H1 (cell line): ENCODE results near the gene GSX1. TPM values are rescaled to one million over a fixed set of nuclear protein-coding genes. Genes with fewer than 3 reads are reported as not detected.

Experiments used
- CTCF ChIA-PET: fragments of 300-600 bp; sonication (Branson Sonifier 250); formaldehyde crosslinking; loops from one replicate; lab custom pipeline; 2021; ENCODE audit not compliant: partially characterized antibody; lab: Charles Lee
- POLR2A ChIA-PET: fragments of 300-600 bp; sonication (Branson Sonifier 250); formaldehyde crosslinking; loops from one replicate; lab custom pipeline; 2021; ENCODE audit warnings: inconsistent platforms; ENCODE audit not compliant: partially characterized antibody; lab: Charles Lee
- DNase-seq, 2 experiments: peaks; one replicate each; pipeline versions ENCODE4 v3.0.0 to v3.0.0-alpha.2; 2010 to 2022; ENCODE audit warnings: low spot score in 2 of 2, low read depth in 1 of 2, mixed read lengths in 1 of 2
- FAIRE-seq: peaks from 2 replicates; lab custom pipeline; 2011; peaks lifted over from hg19 to GRCh38; lab: Jason Lieb, UNC
- H2AFZ ChIP-seq: 2 replicates; pipeline ENCODE4 v1.8.1; 2012; ENCODE audit warnings: low read length, inconsistent platforms
- H2AK5ac ChIP-seq: 2 replicates; pipeline ENCODE4 v1.6.1; 2013; ENCODE audit warnings: low read depth, low read length
- H2BK120ac ChIP-seq: replicated peaks from 2 replicates; pipeline ENCODE3; 2013; ENCODE audit warnings: low read depth, low read length, inconsistent platforms
- H2BK12ac ChIP-seq: 2 replicates; pipeline ENCODE4 v1.6.1; 2013; ENCODE audit warnings: low read depth, low read length
- H2BK15ac ChIP-seq: 2 replicates; pipeline ENCODE4 v1.6.1; 2013; ENCODE audit warnings: low read length
- H2BK20ac ChIP-seq: 2 replicates; pipeline ENCODE4 v1.6.1; 2013; ENCODE audit warnings: low read length
- H2BK5ac ChIP-seq: 2 replicates; pipeline ENCODE4 v1.6.1; 2013; ENCODE audit warnings: low read depth, low read length
- H3K14ac ChIP-seq: 2 replicates; pipeline ENCODE4 v1.6.1; 2013; ENCODE audit warnings: inconsistent platforms; ENCODE audit not compliant: insufficient read length
- H3K18ac ChIP-seq: 2 replicates; pipeline ENCODE4 v1.6.1; 2013; ENCODE audit warnings: low read length; ENCODE audit errors: extremely low read depth
- H3K23ac ChIP-seq: 2 replicates; pipeline ENCODE4 v1.6.1; 2013; ENCODE audit warnings: inconsistent platforms; ENCODE audit not compliant: insufficient read length
- H3K23me2 ChIP-seq: 2 replicates; pipeline ENCODE4 v1.6.1; 2013; ENCODE audit warnings: low read depth, low read length
- H3K27ac ChIP-seq: 2 replicates; pipeline ENCODE4 v1.6.1; 2011; ENCODE audit warnings: low read depth, low read length, inconsistent platforms
- H3K27me3 ChIP-seq, 4 experiments: replicated peaks in 1 of 4; 1 replicate in 1 of 4; 2 replicates in 3 of 4; pipeline versions ENCODE4 v1.6.1 to v1.8.1; 2011 to 2013; ENCODE audit warnings: low read length in 3 of 4, mild to moderate bottlenecking in 3 of 4, inconsistent platforms in 2 of 4, mixed read lengths in 2 of 4, moderate library complexity in 1 of 4; ENCODE audit not compliant: control insufficient read depth in 3 of 4, insufficient read depth in 3 of 4; ENCODE audit errors: extremely low read depth in 1 of 4
- H3K36me3 ChIP-seq, 4 experiments: 2 replicates each; pipeline versions ENCODE4 v1.6.1 to v1.8.1; 2011 to 2013; ENCODE audit warnings: mild to moderate bottlenecking in 4 of 4, low read length in 3 of 4, moderate library complexity in 2 of 4, control low read depth in 1 of 4, inconsistent platforms in 1 of 4; ENCODE audit not compliant: insufficient read depth in 4 of 4, control insufficient read depth in 2 of 4
- H3K4ac ChIP-seq: replicated peaks from 2 replicates; pipeline ENCODE3; 2013; ENCODE audit warnings: low read length, low read depth, mixed read lengths, inconsistent platforms; ENCODE audit not compliant: insufficient read length
- H3K4me1 ChIP-seq, 4 experiments: replicated peaks in 1 of 4; 1 replicate in 1 of 4; 2 replicates in 3 of 4; pipeline versions ENCODE4 v1.6.1 to v1.8.1; 2011 to 2013; ENCODE audit warnings: low read length in 3 of 4, inconsistent platforms in 2 of 4, mixed read lengths in 1 of 4; ENCODE audit not compliant: insufficient read depth in 4 of 4, control insufficient read depth in 3 of 4
- H3K4me2 ChIP-seq, 2 experiments: 2 replicates each; pipeline versions ENCODE4 v1.6.1 to v1.8.1; 2011 to 2013; ENCODE audit warnings: low read depth in 2 of 2, low read length in 2 of 2, control low read depth in 1 of 2, inconsistent platforms in 1 of 2, mild to moderate bottlenecking in 1 of 2; ENCODE audit not compliant: insufficient read depth in 1 of 2
- H3K4me3 ChIP-seq, 4 experiments: fragments of 200-600, 300-600 bp in 1 of 4; sonication (generic), shearing (Covaris generic), sonication (Bioruptor Twin) in 1 of 4; 2 replicates each; pipeline versions ENCODE4 v1.5.1 to v1.8.1; 2011 to 2016; ENCODE audit warnings: low read length in 4 of 4, low read depth in 3 of 4, control low read depth in 2 of 4, inconsistent platforms in 2 of 4, mild to moderate bottlenecking in 2 of 4, mixed read lengths in 1 of 4, moderate library complexity in 1 of 4; ENCODE audit not compliant: insufficient read depth in 2 of 4; ENCODE audit errors: extremely low read depth in 1 of 4
- H3K56ac ChIP-seq: replicated peaks from 2 replicates; pipeline ENCODE3; 2013; ENCODE audit warnings: low read depth, mild to moderate bottlenecking, mixed read lengths, low read length, inconsistent platforms; ENCODE audit not compliant: insufficient read length
- H3K79me1 ChIP-seq: 2 replicates; pipeline ENCODE4 v1.6.1; 2013; ENCODE audit warnings: low read depth, low read length, control low read depth
- H3K79me2 ChIP-seq, 2 experiments: 2 replicates each; pipeline versions ENCODE4 v1.6.1 to v1.8.1; 2012 to 2013; ENCODE audit warnings: low read length in 2 of 2, mild to moderate bottlenecking in 2 of 2, inconsistent platforms in 1 of 2; ENCODE audit not compliant: insufficient read depth in 2 of 2, control insufficient read depth in 1 of 2
- H3K9ac ChIP-seq, 4 experiments: replicated peaks in 1 of 4; 1 replicate in 1 of 4; 2 replicates in 3 of 4; pipeline versions ENCODE4 v1.6.1 to v1.8.1; 2011 to 2013; ENCODE audit warnings: low read depth in 3 of 4, low read length in 3 of 4, control low read depth in 2 of 4, mild to moderate bottlenecking in 2 of 4, moderate library complexity in 2 of 4, inconsistent platforms in 1 of 4; ENCODE audit errors: extremely low read depth in 1 of 4
- H3K9me3 ChIP-seq, 2 experiments: 2 replicates each; pipeline versions ENCODE4 v1.6.1 to v1.8.1; 2012 to 2013; ENCODE audit warnings: mild to moderate bottlenecking in 2 of 2, moderate library complexity in 2 of 2, control low read depth in 1 of 2, inconsistent platforms in 1 of 2, low read depth in 1 of 2, low read length in 1 of 2, mixed read lengths in 1 of 2; ENCODE audit not compliant: insufficient read depth in 2 of 2
- H4K20me1 ChIP-seq, 2 experiments: replicated peaks in 1 of 2; 2 replicates each; pipeline versions ENCODE3 to v1.8.1; 2011 to 2013; ENCODE audit warnings: inconsistent platforms in 2 of 2, low read length in 2 of 2, mild to moderate bottlenecking in 1 of 2; ENCODE audit not compliant: insufficient read depth in 2 of 2, control insufficient read depth in 1 of 2
- H4K5ac ChIP-seq: 2 replicates; pipeline ENCODE4 v1.6.1; 2013; ENCODE audit warnings: low read length, low read depth, mixed read lengths, inconsistent platforms; ENCODE audit not compliant: insufficient read length
- H4K8ac ChIP-seq: 2 replicates; pipeline ENCODE4 v1.8.0; 2013; ENCODE audit warnings: mild to moderate bottlenecking, moderate library complexity, low read length, inconsistent platforms; ENCODE audit not compliant: insufficient read depth; ENCODE audit errors: extremely low read depth
- H4K91ac ChIP-seq: replicated peaks from 2 replicates; pipeline ENCODE3; 2013; ENCODE audit warnings: low read length, mixed read lengths, inconsistent platforms; ENCODE audit not compliant: insufficient read length
- CBX5 ChIP-seq: fragments of 300-800, 300-1000 bp; sonication (generic); IDR thresholded peaks from 2 replicates; pipeline ENCODE4 v1.7.1; 2016; ENCODE audit warnings: antibody characterized with exemption, low read length, low read depth
- CBX8 ChIP-seq: fragments of 300-800, 300-1000 bp; sonication (generic); IDR thresholded peaks from 2 replicates; pipeline ENCODE4 v1.7.1; 2016; ENCODE audit warnings: low read depth, low read length, borderline replicate concordance
- E2F6 ChIP-seq: IDR thresholded peaks from 2 replicates; pipeline ENCODE4 v1.6.1; 2012; ENCODE audit warnings: inconsistent platforms
- EP300 ChIP-seq, 2 experiments: IDR thresholded peaks; 1 replicate in 1 of 2; 2 replicates in 1 of 2; pipeline ENCODE4 v1.6.1; 2011 to 2012; ENCODE audit warnings: low read depth in 2 of 2, low read length in 2 of 2, mild to moderate bottlenecking in 2 of 2, borderline replicate concordance in 1 of 2, inconsistent platforms in 1 of 2, moderate library complexity in 1 of 2
- GTF2F1 ChIP-seq: IDR thresholded peaks from 2 replicates; pipeline ENCODE4 v1.6.1; 2012; ENCODE audit warnings: low read depth, low read length, improper control_type of control experiment, borderline replicate concordance
- RNF2 ChIP-seq: fragments of 200-900, 300-1000 bp; sonication (generic); IDR thresholded peaks from 2 replicates; pipeline ENCODE4 v1.7.1; 2016; ENCODE audit warnings: borderline replicate concordance, low read depth, mild to moderate bottlenecking, antibody characterized with exemption, low read length; ENCODE audit not compliant: poor library complexity, severe bottlenecking; ENCODE audit errors: missing control alignments
- RXRA ChIP-seq: IDR thresholded peaks from 2 replicates; pipeline ENCODE4 v1.6.1; 2011; ENCODE audit warnings: low read depth, mild to moderate bottlenecking, low read length, moderate library complexity; ENCODE audit not compliant: insufficient read depth
- USF2 ChIP-seq: IDR thresholded peaks from 2 replicates; pipeline ENCODE4 v1.6.1; 2011; ENCODE audit warnings: low read length, improper control_type of control experiment
- WGBS, 2 experiments: shearing (Covaris generic) in 1 of 2; methylation state at CpG; one replicate each; pipeline versions ENCODE4 v1.1.6 to v1.1.7; 2013 to 2015; ENCODE audit warnings: low lambda C conversion rate in 2 of 2, mixed read lengths in 2 of 2, inconsistent platforms in 1 of 2, low coverage in 1 of 2, missing lambda C conversion rate in 1 of 2; ENCODE audit not compliant: insufficient replicate concordance in 2 of 2, insufficient coverage in 1 of 2, insufficient read length in 1 of 2; ENCODE audit errors: extremely low coverage in 1 of 2, missing lambda C conversion rate in 1 of 2; 5-methylcytosine and 5-hydroxymethylcytosine counted together
- polyA plus RNA-seq, 7 experiments: library from polyadenylated mRNA; depleted of rRNA in 3 of 7; stranded (reverse) in 5 of 7; unstranded in 2 of 7; fragments of >200 nt in 5 of 7; fragments of 200-250 nt in 2 of 7; gene quantifications; 1 replicate in 5 of 7; 2 replicates in 1 of 7; 4 replicates in 1 of 7; pipeline versions ENCODE4 v1.2.1 to v1.2.3, GENCODE V29; 2011 to 2013; ENCODE audit warnings: missing spikeins in 2 of 7, mixed read lengths in 2 of 7
- total RNA-seq: library from RNA; stranded (reverse); fragmentation: NEBNext Ultra II Directional; extraction: Animal tissue kit (Norgen Biotek cat#: 25700); gene quantifications from 2 replicates; pipeline ENCODE4 v1.2.1, GENCODE V29; 2021

Gene GSX1
- total and polyA plus RNA-seq, 2 of the 8 experiments (the other 6 are each of a cell fraction or from before 2014, with no cell fraction given): not detected

GRCh38 chr13:27791901-27792392 is 336 bp upstream of the GSX1 start:
- Histone ChIP-seq H3K4me3 (no peak overlapping the region), H2BK120ac (no peak overlapping the region), H3K56ac (no peak overlapping the region), H3K23me2 (peaks cover 9% of the 10 kb centered on the region; the same call in 1 of the 2 replicates), H3K79me2 (no peaks in the 10 kb centered on the region), H3K23ac (no peak overlapping the region), H2AFZ (no peak overlapping the region), H2BK20ac (0 out of 2 replicates have a peak overlapping the region, but pooled peaks have one; percentile 48), H2AK5ac (peak overlapping the region; percentile 61; the same call in 1 of the 2 replicates), H3K4me2 (peak overlapping the region; percentile 49 to 60; a peak in 1 of 4 replicates), H3K36me3 (peaks cover 0 to 4% (median 0%) of the 10 kb centered on the region in 4 experiments; a peak in 1 of 8 replicates), H3K4ac (no peak overlapping the region), H3K79me1 (no peaks in the 10 kb centered on the region), H3K9me3 (no peaks in the 10 kb centered on the region), H3K4me1 (peaks cover 9 to 49% (median 30%) of the 10 kb centered on the region in 4 experiments), H2BK5ac (no peak overlapping the region), H3K18ac (no peak overlapping the region), H3K27ac (no peak overlapping the region), H4K5ac (no peak overlapping the region), H3K9ac (no peak overlapping the region), H3K27me3 (peaks cover 91 to 98% (median 97%) of the 10 kb centered on the region in 4 experiments), H3K14ac (no peak overlapping the region), H2BK12ac (peak overlapping the region; percentile 50; the same call in 1 of the 2 replicates), H4K91ac (no peak overlapping the region), H4K20me1 (peaks cover 22 to 50% of the 10 kb centered on the region in 2 experiments), H2BK15ac (no peak overlapping the region), H4K8ac (no peak overlapping the region)
- ChIA-PET POLR2A (no interaction called here), CTCF (interaction anchor here (1.6 to 23.4 kb wide), 4 partner anchors 10 to 180 kb away, joined by 4 to 345 read pairs (median 8); no protein-coding TSS in a partner anchor)
- WGBS, 2 experiments: 16% methylated on average over 22 of the region's 22 CpGs; no CpG with 5 or more reads in 1 of the 2 experiments
- DNase-seq: no peak
- TF ChIP-seq EP300 (IDR thresholded peaks at IDR 0.05; ENCODE audit: borderline replicate concordance in 1 of 2, low read depth in 2 of 2, low read length in 2 of 2) (no peak), E2F6 (no peak), GTF2F1 (no peak), CBX5 (no peak), CBX8 (0 out of 2 replicates have a peak, but pooled peaks have one; percentile 22), USF2 (no peak), RXRA (no peak), RNF2 (peak; percentile 41)
- FAIRE-seq: no peak
